HTERT RPE-1 (cell line): Measurements from ENCODE around the gene HRAS.
"Not testable (repeated sequence)": the region's sequence is repeated elsewhere in the genome, so short reads cannot be mapped to it uniquely, and the experiment has no call there.

Experiments used
- in situ Hi-C: fragments of 300-500 bp; cut with MboI; formaldehyde crosslinking; loops from 4 replicates; pipeline ENCODE4 v1.14.3; 2020; ENCODE audit warnings: low sequenced_read_pairs

The HRAS gene

DNA sequence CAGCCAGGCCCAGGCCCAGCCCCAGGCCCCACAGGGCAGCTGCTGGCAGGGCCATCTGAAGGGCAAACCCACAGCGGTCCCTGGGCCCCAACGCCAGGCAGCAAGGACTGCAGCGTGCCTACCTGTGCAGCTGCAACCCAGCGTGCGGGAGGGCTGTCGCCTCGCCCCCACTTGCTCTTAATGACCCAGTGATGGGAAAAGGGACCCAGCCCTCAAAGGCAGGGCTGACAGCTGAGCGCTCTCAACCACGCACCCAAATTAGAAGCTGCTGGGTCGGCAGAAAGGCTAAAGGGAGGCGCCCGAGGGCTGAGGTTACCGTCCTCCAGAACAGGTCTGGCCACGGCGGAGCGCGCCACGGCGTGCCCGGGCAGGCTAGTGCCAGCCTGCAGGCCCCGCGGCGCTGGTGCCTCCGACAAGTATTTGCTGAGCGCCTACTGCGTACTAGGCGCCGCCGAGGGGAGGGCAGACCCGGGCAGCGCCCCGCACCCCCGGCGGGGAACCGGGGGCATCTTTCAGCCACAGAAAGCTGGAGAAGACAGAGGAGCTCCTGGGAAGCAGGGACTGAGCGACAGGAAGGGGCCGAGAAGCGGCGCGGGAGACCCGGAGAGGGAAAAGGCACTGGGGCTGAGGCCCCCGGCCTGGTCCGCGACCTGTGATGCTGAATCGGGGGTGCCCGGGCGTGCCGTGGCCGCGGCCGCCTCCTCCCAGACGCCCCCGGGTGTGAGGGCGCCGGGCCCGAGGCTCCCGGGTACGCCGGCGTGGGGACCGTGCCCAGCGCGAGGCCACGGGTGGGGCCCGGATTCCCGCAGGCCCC lies 773 bp downstream of the HRAS start:
- in situ Hi-C loops: no loop called here

DNA sequence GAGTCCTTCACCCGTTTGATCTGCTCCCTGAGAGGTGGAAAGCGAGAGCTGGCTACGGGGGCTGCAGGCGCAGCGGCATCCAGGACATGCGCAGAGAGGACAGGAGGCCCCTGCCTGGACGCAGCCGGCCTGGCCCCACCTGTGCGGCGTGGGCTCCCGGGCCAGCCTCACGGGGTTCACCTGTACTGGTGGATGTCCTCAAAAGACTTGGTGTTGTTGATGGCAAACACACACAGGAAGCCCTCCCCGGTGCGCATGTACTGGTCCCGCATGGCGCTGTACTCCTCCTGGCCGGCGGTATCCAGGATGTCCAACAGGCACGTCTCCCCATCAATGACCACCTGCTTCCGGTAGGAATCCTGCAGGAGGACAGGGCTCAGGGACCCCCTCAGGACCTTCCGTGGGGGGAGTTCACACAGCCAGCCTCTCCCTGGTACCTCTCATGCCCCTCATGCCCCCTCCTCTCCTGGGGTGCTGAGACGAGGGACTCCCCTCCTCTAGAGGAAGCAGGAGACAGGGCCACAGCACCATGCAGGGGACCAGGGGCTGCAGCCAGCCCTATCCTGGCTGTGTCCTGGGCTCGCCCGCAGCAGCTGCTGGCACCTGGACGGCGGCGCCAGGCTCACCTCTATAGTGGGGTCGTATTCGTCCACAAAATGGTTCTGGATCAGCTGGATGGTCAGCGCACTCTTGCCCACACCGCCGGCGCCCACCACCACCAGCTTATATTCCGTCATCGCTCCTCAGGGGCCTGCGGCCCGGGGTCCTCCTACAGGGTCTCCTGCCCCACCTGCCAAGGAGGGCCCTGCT lies 1.6 kb downstream of the HRAS start:
- in situ Hi-C loops: no loop called here

DNA sequence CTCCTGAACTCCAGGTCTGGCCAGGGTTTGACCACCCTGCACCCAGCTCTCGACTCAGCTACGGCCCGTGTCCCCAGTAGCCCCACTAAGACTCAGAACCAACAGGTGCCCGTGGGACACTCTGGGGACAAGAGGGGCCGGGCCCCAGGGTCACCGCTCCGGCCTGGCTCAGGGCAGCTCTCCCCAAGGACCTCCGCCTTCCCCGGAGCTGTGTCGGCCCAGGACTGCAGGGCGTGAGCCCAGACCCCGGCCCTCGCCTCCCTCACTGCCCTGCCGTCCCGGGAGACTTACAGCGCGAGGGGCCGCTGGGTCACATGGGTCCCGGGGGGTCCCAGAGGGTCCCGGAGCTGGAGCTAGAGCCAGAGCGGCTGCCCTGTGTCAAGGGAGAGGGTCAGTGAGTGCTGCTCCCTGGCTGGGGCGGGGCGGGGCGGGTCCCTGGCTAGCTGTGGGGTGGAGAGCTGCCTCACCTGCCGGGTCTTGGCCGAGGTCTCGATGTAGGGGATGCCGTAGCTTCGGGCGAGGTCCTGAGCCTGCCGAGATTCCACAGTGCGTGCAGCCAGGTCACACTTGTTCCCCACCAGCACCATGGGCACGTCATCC lies 2.3 kb downstream of the HRAS start:
- in situ Hi-C loops: no loop called here

DNA sequence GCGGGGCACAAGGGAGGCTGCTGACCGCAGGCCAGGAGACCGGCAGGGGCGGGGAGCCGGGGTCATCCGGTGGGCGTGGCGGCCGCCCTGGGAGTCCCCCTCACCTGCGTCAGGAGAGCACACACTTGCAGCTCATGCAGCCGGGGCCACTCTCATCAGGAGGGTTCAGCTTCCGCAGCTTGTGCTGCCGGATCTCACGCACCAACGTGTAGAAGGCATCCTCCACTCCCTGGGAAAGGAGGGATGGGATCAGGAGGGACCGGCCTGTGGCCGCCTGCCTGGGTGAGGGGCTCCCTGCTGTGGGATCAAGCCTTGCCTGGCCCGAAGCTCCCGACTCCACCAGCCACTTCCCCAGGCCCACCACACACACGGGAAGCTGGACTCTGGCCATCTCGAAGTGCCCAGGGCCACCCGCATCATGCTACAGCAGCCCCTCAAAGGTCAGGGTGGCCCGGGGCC lies 2.8 kb downstream of the HRAS start:
- in situ Hi-C loops: no loop called here

DNA sequence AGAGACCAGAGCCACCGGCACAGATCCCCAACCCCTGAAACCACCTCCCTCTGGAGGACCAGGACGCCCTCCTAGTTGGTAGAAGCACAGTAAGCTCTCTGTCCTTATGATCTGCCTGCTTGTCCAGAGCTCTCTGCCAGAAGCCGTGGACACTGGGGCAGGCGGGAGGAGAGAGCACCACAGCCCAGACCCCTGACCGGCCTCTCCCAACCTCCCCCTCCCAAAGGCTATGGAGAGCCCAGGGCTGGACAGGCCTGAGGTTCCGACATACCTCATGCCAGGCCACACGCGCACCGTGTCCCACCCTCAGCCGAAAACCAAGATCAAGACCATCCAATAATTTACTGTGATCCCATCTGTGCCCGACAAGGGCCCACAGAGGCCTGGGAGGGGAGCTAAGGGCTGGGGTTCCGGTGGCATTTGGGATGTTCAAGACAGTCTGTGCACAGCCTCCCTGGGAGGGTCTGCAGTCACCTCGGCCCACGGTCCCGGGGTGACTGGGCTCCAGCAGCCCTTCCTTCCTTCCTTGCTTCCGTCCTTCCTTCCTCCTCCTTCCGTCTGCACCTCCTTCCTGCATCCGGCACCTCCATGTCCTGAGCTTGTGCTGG lies 3.4 kb downstream of the HRAS start:
- in situ Hi-C loops: no loop called here

DNA sequence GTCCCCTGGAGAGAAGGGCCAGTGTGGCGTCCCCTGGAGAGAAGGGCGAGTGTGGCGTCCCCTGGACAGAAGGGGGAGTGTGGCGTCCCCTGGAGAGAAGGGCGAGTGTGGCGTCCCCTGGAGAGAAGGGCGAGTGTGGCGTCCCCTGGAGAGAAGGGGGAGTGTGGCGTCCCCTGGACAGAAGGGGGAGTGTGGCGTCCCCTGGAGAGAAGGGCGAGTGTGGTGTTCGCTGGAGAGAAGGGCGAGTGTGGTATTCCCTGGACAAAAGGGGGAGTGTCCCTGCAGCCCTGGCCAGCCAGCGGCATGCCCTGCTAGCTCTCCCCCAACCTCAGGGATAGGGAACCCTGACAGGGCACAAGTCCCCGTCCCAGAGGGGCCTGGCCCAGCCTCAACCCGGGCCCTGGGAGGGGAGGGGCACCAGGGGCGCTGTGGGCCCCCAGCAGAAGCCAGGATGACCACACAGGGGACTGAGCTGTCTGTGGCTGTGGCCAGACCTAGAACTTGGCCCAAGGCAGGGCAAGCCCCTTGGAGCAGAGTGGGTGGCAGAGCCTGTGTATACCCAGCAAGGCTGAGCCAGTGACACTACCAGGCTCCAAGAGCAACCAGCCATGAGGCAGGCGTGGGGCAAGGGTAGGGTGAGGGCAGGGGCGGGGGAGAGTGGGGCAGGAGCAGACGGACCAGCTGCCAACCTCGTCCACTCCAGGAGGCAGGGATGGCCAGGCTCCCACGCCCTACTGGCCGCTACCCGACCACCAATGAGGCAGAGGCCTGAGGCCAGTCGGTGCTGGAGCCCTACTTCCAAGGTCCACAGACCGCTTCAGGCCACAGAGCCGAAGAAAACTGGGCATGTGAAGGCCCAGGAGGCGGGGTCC lies 4.2 kb downstream of the HRAS start:
- in situ Hi-C loops: no loop called here

DNA sequence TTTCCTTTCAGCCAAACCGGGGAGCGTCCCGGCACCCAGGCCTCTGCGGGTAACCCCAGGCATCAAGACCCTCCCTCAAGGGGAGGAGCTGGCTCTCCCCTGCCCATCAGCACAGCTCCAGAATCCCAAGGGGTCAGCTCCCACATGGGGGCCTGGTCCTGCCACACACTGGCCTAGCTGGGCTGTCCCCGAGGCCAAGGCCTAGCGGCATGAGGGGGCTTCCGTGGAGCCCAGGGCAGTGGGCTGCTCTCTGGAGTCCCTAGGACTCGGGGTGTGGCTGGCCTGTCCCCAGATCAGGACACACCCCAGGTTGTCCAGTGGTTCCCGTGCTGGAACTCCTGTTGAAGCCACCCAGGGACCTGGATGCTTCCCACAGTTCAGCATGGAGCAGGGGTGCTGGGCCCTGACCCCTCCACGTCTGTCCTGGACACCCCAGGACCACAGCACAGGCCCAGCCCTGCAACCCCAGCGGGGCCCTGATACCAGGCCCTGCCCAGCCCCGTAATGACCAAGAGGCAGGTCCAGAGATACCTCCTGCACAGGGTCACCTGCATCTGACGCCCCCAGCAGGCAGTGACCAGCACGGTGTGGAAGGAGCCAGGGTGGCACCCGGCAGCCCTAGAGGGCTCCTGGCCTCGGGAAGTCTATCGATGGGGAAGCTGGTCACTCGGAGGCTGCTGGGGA lies 5.5 kb downstream of the HRAS start:
- in situ Hi-C loops: no loop called here

DNA sequence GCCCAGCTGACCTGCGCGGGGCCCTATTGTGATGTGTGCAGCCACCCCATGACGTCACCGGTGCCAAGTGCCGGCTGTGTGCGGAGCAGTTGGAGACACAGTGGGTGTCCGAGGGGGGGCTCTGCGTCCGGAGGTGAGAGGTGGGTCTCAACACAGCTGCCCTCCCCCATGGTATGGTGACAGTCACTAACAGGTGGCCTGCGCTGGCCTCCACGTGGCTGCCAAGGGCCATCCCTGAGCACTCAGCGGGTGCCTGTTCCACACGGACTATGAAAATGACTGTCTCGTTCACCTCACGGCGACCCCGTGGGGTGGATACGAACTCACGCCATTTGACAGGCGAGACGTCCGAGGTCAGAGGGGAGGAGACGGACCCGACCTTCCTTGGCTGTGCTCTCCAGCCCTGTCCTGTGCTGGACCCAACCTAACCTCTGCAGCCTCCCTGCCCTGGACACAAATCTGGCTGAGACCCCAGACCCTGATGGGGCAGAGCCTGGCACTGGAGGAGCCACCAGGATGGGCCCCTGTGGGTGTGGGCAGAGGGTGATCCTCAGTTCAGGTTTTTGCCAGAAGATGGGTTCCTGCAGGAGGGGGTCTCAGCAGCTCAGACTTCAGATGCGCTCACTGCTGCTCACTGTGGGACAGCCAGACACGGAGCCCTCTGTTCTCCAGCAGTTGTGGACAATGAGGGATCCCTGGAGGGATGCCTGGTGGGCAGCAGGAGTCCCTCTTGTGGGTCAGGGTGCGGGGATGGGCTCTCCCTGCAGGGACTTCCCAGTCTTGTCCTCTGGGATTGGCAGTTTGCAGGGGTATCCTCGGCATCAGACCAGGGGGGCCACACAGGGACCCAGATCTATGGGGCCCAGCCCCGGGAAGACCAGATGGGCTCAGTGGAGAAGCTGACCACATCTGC lies 6.3 kb downstream of the HRAS start:
- in situ Hi-C loops: no loop called here

DNA sequence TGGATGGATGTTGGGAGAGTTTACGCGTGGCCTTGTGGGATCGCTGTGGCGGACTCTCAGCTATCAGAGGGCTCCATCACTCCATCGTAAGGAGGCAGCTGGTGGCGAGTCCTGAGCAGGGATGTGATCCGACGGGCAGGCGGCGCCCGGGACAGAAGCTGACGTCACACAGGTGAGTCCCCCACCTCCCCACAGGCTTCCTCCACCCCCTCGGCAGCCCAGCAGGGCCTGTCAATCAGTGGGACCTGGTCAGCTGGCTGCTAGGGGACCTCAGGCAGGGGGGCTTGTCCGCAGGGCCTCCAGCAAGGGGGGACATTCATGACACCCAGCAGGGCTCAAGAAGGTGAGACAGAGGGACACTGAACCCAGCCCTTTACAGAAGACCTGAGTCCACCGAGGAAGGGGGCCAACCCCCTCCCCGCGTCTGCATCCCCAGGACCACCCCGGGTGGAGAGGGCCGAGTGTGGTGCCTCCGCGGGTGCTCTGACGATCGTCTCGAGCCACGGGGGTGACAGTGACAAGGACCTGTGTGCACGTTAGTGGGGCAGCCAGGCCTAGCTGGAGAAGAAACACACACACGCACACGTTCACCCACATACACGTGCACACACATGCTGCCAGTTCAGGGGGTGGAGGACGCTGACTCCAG lies 7.1 kb downstream of the HRAS start:
- in situ Hi-C loops: no loop called here

DNA sequence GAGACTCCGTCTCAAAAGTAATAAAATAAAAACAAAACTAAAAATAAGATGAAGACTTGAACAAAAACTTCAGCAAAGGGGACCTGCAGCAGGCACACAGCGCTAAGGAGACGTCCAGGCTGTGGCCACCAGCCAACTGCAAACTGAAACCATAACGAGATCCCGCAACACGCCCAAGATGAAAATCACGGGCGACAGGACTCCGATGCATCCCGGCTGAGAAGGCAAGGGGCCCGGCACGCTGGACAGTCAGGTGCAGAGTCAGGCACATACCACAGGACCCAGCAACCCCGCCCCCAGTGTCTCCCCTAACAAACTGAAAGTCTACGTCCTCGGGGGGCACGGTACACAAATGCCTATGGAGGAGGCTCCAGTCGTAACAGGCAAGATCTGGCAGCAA lies 9.2 kb downstream of the HRAS start:
- in situ Hi-C loops: no loop called here

DNA sequence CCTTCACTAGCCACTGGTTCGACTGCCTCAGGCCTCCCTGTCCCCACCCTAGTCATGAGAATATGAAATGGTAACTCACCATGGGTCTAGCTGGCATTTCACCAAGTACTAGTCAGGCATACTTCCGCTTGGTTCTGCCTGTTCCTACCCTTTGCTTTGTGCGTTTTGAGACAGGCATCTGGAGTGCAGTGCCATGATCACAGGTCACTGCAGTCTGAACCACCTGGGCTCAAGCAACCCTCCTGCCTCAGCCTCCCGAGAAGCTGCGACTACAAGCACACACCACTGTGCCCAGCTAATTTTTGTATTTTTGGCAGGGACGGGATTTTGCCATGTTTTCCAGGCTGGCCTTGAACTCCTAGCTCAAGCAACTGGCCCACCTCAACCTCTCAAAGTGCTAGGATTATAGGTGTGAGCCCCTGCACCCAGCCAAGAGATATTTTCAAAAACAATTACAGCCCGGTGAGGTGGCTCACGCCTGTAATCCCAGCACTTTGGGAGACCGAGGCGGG lies 14.1 kb downstream of the HRAS start:
- in situ Hi-C loops: no loop called here

DNA sequence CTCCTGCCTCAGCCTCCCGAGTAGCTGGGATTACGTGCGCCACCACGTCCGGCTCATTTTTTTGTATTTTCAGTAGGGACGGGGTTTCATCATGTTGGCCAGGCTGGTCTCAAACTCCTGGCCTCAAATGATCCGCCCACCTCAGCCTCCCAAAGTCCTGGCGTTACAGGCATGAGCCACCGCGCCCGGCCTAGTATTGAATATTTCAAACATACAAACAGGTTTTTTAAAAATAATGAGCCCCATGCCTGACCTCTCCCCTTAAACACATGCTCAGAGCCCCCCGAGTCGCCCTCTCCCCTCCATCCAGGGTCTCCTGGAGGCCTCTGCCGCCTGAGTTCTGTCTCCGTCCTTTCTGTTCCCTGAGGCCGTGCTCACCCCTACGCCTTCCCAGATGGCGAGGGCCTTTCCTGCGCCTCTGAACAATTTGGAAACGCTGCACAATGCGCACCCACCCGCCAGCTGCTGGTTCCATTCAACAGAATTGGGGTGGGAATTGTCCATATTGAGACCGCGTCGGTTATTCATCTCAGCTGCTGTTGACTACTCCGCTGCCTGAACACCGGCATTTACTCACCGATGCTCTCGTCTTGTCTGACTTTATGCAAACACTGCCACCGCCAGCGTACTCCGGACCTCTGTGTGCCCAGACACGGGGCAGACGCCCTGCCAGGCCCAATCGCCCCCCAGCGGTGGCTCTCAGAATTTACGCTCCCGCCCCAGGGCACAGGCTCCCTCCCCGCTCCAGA lies 14.8 kb downstream of the HRAS start:
- in situ Hi-C loops: no loop called here

DNA sequence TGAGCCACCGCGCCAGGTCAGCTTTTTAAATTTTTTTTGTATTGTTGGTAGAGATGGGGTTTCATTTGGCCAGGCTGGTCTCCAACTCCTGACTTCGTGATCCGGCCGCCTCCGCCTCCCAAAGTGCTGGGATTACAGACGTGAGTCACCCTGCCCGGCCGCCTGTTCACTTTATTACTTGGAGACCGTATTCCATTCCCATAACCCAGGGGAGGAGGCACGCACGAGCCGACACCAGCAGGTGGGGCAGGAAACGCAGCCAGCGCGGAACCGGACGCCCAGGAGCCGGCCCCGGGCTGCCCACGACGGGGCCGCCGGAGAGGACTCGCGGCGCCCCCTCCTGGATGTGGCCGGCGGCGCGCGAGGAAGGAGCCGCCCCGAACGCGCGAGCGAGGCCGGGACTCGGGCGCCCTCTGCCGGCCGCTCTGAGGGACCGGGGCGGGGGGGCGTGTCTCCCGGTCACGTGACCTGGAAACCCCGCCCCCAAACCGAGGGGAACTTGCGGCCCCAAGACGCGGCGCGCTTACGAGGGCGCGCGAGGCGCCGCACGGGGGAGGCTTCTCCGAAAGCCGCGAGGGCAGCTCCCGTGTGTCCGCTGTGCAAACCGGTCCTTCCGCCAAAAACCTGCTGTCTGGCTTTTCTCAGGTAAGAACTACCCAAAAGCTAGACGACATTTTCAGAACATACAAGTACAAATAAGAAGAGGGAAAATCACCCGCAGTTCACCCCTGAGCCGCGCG lies 16.7 kb downstream of the HRAS start:
- in situ Hi-C loops: no loop called here

DNA sequence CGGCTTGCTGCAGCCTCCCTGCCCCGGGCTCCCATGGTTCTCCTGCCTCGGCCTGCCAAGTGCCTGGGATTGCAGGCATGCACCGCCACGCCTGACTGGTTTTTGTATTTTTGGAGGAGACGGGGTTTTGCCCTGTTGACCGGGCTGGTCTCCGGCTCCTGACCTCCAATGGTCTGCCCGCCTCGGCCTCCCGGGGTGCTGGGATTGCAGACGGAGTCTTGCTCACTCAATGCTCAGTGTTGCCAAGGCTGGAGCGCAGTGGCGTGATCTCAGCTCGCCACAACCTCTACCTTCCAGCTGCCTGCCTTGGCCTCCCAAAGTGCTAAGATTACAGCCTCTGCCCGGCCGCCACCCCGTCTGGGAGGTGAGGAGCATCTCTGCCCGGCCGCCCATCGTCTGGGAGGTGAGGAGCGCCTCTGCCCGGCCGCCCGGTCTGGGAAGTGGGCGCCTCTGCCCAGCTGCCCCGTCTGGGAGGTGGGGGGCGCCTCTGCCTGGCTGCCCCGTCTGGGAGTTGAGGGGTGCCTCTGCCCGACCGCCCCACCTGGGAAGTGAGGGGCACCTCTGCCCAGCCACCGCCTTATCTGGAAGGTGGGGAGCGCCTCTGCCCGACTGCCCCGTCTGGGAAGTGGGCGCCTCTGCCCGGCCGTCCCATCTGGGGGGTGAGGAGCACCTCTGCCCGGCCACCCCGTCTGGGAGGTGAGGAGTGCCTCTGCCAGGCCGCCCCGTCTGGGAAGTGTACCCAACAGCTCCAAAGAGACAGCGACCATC lies 18.3 kb downstream of the HRAS start:
- in situ Hi-C loops: not testable (repeated sequence)

DNA sequence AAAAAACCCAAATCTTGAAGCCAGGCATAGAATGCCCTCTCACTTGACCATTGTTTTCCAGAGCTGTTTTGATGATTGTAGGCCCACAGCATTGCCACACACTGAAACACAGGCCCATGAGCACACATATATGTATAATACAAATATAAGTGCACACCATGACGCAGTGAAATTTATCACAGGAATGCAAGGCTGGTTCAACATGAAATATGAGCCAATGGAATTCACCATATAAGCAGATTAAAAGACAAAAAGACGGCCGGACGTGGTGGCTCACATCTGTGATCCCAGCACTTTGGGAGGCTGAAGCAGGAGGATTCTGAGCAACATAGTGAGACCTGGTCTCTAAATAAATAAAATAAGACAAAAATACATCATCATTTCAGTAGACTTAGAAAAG lies 19.0 kb downstream of the HRAS start:
- in situ Hi-C loops: no loop called here

DNA sequence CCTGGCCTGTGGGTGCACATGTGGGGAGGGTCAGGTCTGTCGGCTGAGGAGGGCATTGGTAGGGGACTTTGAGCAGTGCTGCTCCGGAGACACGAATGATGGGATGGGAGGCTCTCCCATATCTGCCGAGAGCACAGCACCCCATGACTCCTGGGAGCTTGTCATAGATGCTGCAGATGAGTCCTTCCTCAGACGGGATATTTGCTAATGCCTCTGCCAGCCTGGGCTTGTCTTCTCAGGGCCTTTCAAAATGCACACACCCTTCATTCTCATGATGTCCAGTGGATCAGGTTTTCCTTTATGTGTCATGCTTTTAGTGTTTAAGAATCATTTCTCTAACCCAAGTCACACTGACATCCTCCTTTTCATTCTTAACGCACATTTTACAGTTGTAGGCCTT lies 20.2 kb downstream of the HRAS start:
- in situ Hi-C loops: no loop called here
